IPS DF 4.7 (cell line): ENCODE measurements around the gene KCNC3.

Experiments used
- DNase-seq: peaks from one replicate; pipeline ENCODE4 v3.0.0-alpha.2; 2013; ENCODE audit warnings: low spot score; ENCODE audit errors: extremely low read depth

KCNC3 gene

GRCh38 chr19:50329146-50329925, at the start of gene KCNC3:
TSS of gene KCNC3 (minus strand) at chr19:50329377. CDS start at chr19:50329082, 295 bp downstream.
- no peak for DNase-seq

GRCh38 chr19:50378863-50379236, 49.7 kb upstream of the KCNC3 start:
- no peak for DNase-seq

- DNase-seq, result no peak
Measured at GRCh38 chr19:50378169-50378862, 49.1 kb upstream of the KCNC3 start.

GRCh38 chr19:50377517-50377916, 48.3 kb upstream of the KCNC3 start:
- DNase-seq, result no peak

GRCh38 chr19:50377051-50377461, 47.9 kb upstream of the KCNC3 start:
- DNase-seq, result no peak

GRCh38 chr19:50376166-50377050, 47.2 kb upstream of the KCNC3 start, which contains the start of gene NR1H2:
TSS of gene NR1H2 (plus strand) at chr19:50376457. CDS start at chr19:50377606, 1,149 bp downstream.
- DNase-seq, result peak; percentile 91

- DNase-seq, result no peak
Measured at GRCh38 chr19:50371914-50372475, 42.8 kb upstream of the KCNC3 start.

- DNase-seq, result no peak
Measured at GRCh38 chr19:50368649-50369570, 39.7 kb upstream of the KCNC3 start.

- DNase-seq, result no peak
Measured at GRCh38 chr19:50365434-50366306, 36.5 kb upstream of the KCNC3 start, which contains the start of gene NAPSA. TSS of gene NAPSA (minus strand) at chr19:50365639. CDS start at chr19:50365621, 18 bp downstream.

- DNase-seq, result no peak
Measured at GRCh38 chr19:50362656-50363424, 33.7 kb upstream of the KCNC3 start.

GRCh38 chr19:50362030-50362412, 32.8 kb upstream of the KCNC3 start:
- no peak for DNase-seq

GRCh38 chr19:50361290-50362029, 32.3 kb upstream of the KCNC3 start:
- DNase-seq, result no peak

GRCh38 chr19:50359328-50359818, 30.2 kb upstream of the KCNC3 start:
- no peak for DNase-seq

GRCh38 chr19:50358483-50359327, 29.5 kb upstream of the KCNC3 start:
- no peak for DNase-seq

GRCh38 chr19:50357178-50358100, 28.3 kb upstream of the KCNC3 start:
- DNase-seq, result no peak
